Activated T-cell treated with anti-CD3 and anti-CD28 coated beads, Interleukin-2, amount 50 U/mL, for 4 hours (primary cell): ENCODE results near the gene ITGB5. TPM values are rescaled to one million over a fixed set of nuclear protein-coding genes. Genes with fewer than 3 reads are reported as not detected.

Experiments
- ATAC-seq, 2 donors: fragments of 200-7000 bp; cut with Tn5 transposase; one replicate each; pipeline ENCODE4 v1.10.0; 2021
- DNase-seq: peaks from one replicate; pipeline ENCODE4 v3.0.0-alpha.2; 2020
- H3K27me3 Mint-ChIP-seq: one replicate; pipeline ENCODE4 v1.8.0; 2021; ENCODE audit warnings: low read depth, mixed read lengths
- H3K36me3 Mint-ChIP-seq: one replicate; pipeline ENCODE4 v1.8.0; 2022; ENCODE audit warnings: mixed read lengths; ENCODE audit not compliant: insufficient read depth
- H3K4me1 Mint-ChIP-seq: one replicate; pipeline ENCODE4 v1.8.0; 2021; ENCODE audit warnings: low read depth, mixed read lengths
- H3K4me3 Mint-ChIP-seq: one replicate; pipeline ENCODE4 v1.8.0; 2021; ENCODE audit warnings: mild to moderate bottlenecking, moderate library complexity, mixed read lengths
- H3K9me3 Mint-ChIP-seq: one replicate; pipeline ENCODE4 v1.8.0; 2021; ENCODE audit warnings: mixed read lengths
- total RNA-seq, 3 donors: library from RNA; stranded (reverse); gene quantifications; one replicate each; pipeline ENCODE4 v1.2.1, GENCODE V29; 2021

Gene ITGB5
- total RNA-seq, 3 donors from 2014 or later = 0.71 to 0.87 (median 0.71) TPM

- no peak for DNase-seq
- Mint-ChIP-seq H3K4me3 (no peak overlapping the region), H3K4me1 (no peaks in the 10 kb centered on the region), H3K9me3 (no peaks in the 10 kb centered on the region), H3K27me3 (peaks cover 16% of the 10 kb centered on the region), H3K36me3 (no peaks in the 10 kb centered on the region)
- ATAC-seq = no peak
Measured at GRCh38 chr3:124915254-124915653, 28.1 kb upstream of the ITGB5 start.

GRCh38 chr3:124907957-124908356, 20.8 kb upstream of the ITGB5 start:
- DNase-seq (no peak), ATAC-seq (no peak)
- Mint-ChIP-seq H3K4me3 (no peak overlapping the region), H3K9me3 (no peaks in the 10 kb centered on the region), H3K36me3 (no peaks in the 10 kb centered on the region), H3K27me3 (peaks cover 13% of the 10 kb centered on the region), H3K4me1 (no peaks in the 10 kb centered on the region)

GRCh38 chr3:124904835-124905492, 17.8 kb upstream of the ITGB5 start:
- ATAC-seq = no peak

GRCh38 chr3:124903896-124904834, 17.0 kb upstream of the ITGB5 start:
- peaks cover 12% of the 10 kb centered on the region for H3K27me3 Mint-ChIP-seq
- H3K4me3 Mint-ChIP-seq = no peak overlapping the region
- ATAC-seq (no peak), DNase-seq (no peak)
- no peaks in the 10 kb centered on the region for H3K36me3 Mint-ChIP-seq
- peaks cover 11% of the 10 kb centered on the region for H3K4me1 Mint-ChIP-seq
- H3K9me3 Mint-ChIP-seq = no peaks in the 10 kb centered on the region

More at GRCh38 chr3:124904835-124905492, 17.8 kb upstream of the ITGB5 start:
- Mint-ChIP-seq H3K4me3 (no peak overlapping the region), H3K36me3 (no peaks in the 10 kb centered on the region), H3K27me3 (peaks cover 12% of the 10 kb centered on the region), H3K9me3 (no peaks in the 10 kb centered on the region), H3K4me1 (peaks cover 11% of the 10 kb centered on the region)
- no peak for DNase-seq

GRCh38 chr3:124896824-124897526, 9.8 kb upstream of the ITGB5 start:
- H3K4me1 Mint-ChIP-seq = peaks cover 11% of the 10 kb centered on the region
- no peaks in the 10 kb centered on the region for H3K9me3 Mint-ChIP-seq
- no peak overlapping the region for H3K4me3 Mint-ChIP-seq
- H3K27me3 Mint-ChIP-seq = peaks cover 4% of the 10 kb centered on the region
- ATAC-seq = no peak
- no peak for DNase-seq
- no peaks in the 10 kb centered on the region for H3K36me3 Mint-ChIP-seq

- Mint-ChIP-seq H3K4me3 (no peak overlapping the region), H3K27me3 (peaks cover 1% of the 10 kb centered on the region), H3K9me3 (no peaks in the 10 kb centered on the region), H3K36me3 (no peaks in the 10 kb centered on the region), H3K4me1 (peaks cover 5% of the 10 kb centered on the region)
- DNase-seq (no peak), ATAC-seq (no peak)
Measured at GRCh38 chr3:124895756-124896155, 8.6 kb upstream of the ITGB5 start.

- Mint-ChIP-seq H3K4me3 (no peak overlapping the region), H3K4me1 (no peaks in the 10 kb centered on the region), H3K9me3 (no peaks in the 10 kb centered on the region), H3K36me3 (no peaks in the 10 kb centered on the region), H3K27me3 (peaks cover 18% of the 10 kb centered on the region)
- DNase-seq = no peak
- ATAC-seq = no peak
Measured at GRCh38 chr3:124893526-124893925, 6.4 kb upstream of the ITGB5 start.

GRCh38 chr3:124890573-124891190, 3.5 kb upstream of the ITGB5 start:
- DNase-seq = no peak
- no peaks in the 10 kb centered on the region for H3K4me1 Mint-ChIP-seq
- H3K9me3 Mint-ChIP-seq = no peaks in the 10 kb centered on the region
- H3K36me3 Mint-ChIP-seq = no peaks in the 10 kb centered on the region
- ATAC-seq = no peak
- no peak overlapping the region for H3K4me3 Mint-ChIP-seq
- H3K27me3 Mint-ChIP-seq = peaks cover 32% of the 10 kb centered on the region

GRCh38 chr3:124888482-124889441, 1.6 kb upstream of the ITGB5 start:
- no peaks in the 10 kb centered on the region for H3K9me3 Mint-ChIP-seq
- no peaks in the 10 kb centered on the region for H3K36me3 Mint-ChIP-seq
- DNase-seq (no peak), ATAC-seq (no peak)
- H3K27me3 Mint-ChIP-seq = peaks cover 42% of the 10 kb centered on the region
- H3K4me3 Mint-ChIP-seq = peak overlapping the region; percentile 63
- H3K4me1 Mint-ChIP-seq = no peaks in the 10 kb centered on the region

- Mint-ChIP-seq H3K36me3 (no peaks in the 10 kb centered on the region), H3K4me1 (no peaks in the 10 kb centered on the region), H3K9me3 (no peaks in the 10 kb centered on the region), H3K4me3 (peak overlapping the region; percentile 63), H3K27me3 (peaks cover 47% of the 10 kb centered on the region)
- ATAC-seq (no peak), DNase-seq (no peak)
Measured at GRCh38 chr3:124887932-124888298, 750 bp upstream of the ITGB5 start.

- peaks cover 56% of the 10 kb centered on the region for H3K27me3 Mint-ChIP-seq
- ATAC-seq = peak; percentile 71
- H3K4me3 Mint-ChIP-seq = peak overlapping the region; percentile 31
- peak; percentile 31 for DNase-seq
- no peaks in the 10 kb centered on the region for H3K36me3 Mint-ChIP-seq
- H3K9me3 Mint-ChIP-seq = no peaks in the 10 kb centered on the region
- no peaks in the 10 kb centered on the region for H3K4me1 Mint-ChIP-seq
Measured at GRCh38 chr3:124886168-124887056, 753 bp downstream of the ITGB5 start.

- DNase-seq = no peak
- H3K27me3 Mint-ChIP-seq = peaks cover 53% of the 10 kb centered on the region
- no peaks in the 10 kb centered on the region for H3K4me1 Mint-ChIP-seq
- no peaks in the 10 kb centered on the region for H3K36me3 Mint-ChIP-seq
- H3K4me3 Mint-ChIP-seq = peak overlapping the region; percentile 31
- H3K9me3 Mint-ChIP-seq = no peaks in the 10 kb centered on the region
- no peak for ATAC-seq
Measured at GRCh38 chr3:124885466-124886167, 1.5 kb downstream of the ITGB5 start.
